C4-2B (cell line): ENCODE measurements around the gene RPP38.

Source experiments
- H3K27ac ChIP-seq: fragments of 450-650 bp; 2 replicates; pipeline ENCODE4 v1.5.1; 2017
- ZFX ChIP-seq: fragments of 450-650 bp; IDR thresholded peaks from 2 replicates; pipeline ENCODE4 v1.6.1; 2017
- TF ChIP-seq, protein P1 (sequence below): fragments of 450-650 bp; conservative IDR thresholded peaks from 2 replicates; pipeline ENCODE4 v1.5.1; 2017; ENCODE audit warnings: mild to moderate bottlenecking

Gene RPP38

DNA sequence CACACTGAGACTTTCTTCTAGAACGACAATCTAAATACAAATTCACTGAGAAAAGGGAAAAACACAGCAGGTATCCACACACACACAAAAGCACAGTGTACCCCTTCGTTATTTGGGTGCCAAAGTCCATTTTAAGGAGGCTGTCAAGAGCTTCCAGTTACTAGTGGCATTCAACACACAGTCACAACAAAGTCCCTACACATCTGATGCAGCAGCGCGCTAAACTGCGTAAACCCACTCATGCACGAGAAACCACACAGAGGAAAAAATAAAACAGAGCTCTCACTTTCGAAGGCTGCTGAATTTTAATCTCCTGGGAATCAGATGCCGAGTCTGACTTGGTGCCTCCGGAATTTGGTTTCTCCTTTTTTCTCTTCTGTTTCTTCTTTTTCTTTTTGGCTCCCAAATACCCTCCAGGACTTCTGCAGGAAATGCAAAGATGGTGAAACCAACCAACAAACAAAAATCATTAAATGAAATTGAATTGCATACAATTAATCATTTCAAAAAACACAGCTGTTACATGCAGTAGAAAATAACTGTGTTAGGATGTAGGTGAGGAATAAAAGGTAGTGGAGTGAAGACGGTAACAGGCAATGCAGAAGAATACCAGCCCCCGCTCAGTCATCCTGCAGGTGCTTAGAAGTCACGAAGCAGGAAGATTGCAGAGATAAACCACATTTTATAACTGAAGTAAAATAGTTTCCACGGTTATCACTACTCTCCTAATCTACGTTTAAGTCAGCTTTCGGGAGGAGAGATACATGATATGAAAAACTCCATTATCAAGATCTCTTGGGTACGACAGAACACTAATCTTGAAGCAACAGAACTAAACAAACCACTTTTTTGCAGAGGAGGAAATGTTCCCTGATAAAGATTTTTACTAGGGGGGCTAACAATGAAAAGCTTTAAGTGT is 44.2 kb downstream of the RPP38 start:
- no peak for TF ChIP-seq ZFX
- TF ChIP-seq, protein P1, sequence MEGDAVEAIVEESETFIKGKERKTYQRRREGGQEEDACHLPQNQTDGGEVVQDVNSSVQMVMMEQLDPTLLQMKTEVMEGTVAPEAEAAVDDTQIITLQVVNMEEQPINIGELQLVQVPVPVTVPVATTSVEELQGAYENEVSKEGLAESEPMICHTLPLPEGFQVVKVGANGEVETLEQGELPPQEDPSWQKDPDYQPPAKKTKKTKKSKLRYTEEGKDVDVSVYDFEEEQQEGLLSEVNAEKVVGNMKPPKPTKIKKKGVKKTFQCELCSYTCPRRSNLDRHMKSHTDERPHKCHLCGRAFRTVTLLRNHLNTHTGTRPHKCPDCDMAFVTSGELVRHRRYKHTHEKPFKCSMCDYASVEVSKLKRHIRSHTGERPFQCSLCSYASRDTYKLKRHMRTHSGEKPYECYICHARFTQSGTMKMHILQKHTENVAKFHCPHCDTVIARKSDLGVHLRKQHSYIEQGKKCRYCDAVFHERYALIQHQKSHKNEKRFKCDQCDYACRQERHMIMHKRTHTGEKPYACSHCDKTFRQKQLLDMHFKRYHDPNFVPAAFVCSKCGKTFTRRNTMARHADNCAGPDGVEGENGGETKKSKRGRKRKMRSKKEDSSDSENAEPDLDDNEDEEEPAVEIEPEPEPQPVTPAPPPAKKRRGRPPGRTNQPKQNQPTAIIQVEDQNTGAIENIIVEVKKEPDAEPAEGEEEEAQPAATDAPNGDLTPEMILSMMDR, result no peak
- H3K27ac ChIP-seq, result no peak overlapping the region

DNA sequence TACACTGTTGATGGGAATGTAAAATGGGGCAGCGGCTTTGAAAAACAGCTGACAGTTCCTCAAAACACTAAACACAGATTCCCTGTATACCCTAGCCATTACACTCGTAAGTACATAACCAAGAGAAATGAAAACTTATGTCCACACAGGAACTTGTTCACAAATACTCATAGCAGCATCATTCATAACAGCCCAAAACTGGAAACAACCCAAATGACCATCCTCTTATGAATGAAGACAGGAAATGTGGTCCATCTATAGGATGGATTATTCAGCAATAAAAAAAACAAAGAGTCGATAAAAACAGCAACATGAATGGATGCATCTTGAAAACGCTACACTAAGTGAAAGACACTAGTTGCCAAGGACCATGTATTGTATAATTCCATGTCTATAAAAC is 47.6 kb downstream of the RPP38 start:
- no peak overlapping the region for H3K27ac ChIP-seq
- TF ChIP-seq ZFX, result no peak
- TF ChIP-seq, protein P1, result no peak

DNA sequence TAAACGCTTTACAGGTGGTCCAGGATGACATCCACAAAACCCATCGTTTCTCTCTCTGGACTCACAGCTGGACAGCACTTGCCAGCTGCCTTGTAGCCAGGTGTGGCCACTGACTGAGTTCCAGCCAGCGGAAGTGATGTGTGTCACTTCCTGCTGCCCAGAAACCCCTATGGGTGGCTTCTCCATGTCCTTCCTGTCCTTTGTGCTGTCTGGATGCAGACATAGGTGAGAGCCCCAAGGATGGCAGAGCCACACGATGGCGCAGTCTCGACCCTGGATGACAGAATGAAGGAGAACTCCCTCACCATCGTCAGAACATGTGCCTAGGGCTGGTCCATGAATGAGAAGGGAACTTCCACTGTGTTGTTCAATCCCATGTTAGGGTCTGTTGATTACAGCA is 49.2 kb downstream of the RPP38 start:
- no peak overlapping the region for H3K27ac ChIP-seq
- TF ChIP-seq, protein P1, result no peak
- TF ChIP-seq ZFX, result no peak

DNA sequence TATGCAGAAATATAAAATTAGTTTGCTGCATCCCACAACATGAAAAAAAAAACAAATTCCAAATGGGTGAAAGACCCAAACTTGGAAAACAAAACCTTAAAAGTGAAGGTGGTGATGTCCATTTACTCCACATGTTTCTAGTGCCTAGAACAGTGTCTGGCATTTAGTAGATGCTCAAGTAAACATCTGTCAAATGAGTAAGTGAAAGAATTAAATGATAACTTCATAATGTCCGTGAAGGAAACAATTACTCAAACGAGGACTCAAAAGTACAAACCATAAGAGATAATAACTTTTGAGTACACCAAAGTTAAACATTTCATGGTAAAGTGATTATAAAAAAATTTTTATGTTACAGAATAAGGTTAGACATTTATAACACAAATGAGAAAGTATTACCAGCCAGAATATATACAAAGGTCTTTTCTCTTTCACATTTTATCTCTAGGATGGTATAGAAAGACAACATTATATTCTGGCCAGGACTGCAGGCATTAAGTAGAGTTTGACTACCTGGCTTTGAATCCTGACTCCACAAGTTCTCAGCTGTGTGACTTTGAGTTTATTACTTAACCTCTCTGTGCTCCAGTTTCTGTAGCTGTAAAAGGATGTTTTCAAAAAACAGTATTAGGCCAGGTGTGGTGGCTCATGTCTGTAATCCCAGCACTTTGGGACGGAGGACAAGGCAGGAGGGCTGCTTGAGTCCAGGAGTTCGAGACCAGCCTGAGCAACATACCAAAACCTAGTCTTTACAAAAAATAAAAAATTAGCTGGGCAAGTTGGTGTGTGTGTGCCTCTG is 50.6 kb downstream of the RPP38 start:
- TF ChIP-seq, protein P1, result no peak
- TF ChIP-seq ZFX, result no peak

DNA sequence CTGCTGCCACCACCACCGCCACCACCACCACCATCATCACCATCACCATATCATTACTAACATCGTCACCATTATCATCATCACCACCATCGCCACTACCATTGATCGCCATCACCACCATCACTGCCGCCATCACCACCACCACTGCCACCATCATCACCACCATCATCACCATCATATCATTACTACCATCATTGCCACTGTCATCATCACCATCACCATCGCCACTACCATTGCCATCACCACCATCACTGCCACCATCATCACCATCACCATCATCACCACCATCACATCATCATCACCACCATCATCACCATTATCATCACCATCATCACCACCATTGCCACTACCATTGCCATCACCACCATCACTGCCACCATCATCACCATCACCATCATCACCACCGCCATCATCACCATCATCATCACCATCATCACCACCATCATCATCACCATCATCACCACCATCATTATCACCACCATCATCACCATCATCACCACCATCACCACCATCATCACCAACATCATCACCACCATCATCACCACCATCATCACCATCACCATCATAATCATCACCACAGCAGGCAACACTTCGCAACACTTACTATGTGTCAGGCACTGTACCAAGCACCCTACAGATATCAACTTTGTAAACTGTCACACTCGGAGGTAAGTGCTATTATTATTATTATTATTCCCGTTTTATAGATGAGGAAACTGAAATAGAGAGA is 52.1 kb downstream of the RPP38 start:
- TF ChIP-seq, protein P1, result no peak
- no peak for TF ChIP-seq ZFX
- H3K27ac ChIP-seq, result no peak overlapping the region

More for the DNA sequence above, 50.6 kb downstream of the RPP38 start:
- no peak overlapping the region for H3K27ac ChIP-seq

DNA sequence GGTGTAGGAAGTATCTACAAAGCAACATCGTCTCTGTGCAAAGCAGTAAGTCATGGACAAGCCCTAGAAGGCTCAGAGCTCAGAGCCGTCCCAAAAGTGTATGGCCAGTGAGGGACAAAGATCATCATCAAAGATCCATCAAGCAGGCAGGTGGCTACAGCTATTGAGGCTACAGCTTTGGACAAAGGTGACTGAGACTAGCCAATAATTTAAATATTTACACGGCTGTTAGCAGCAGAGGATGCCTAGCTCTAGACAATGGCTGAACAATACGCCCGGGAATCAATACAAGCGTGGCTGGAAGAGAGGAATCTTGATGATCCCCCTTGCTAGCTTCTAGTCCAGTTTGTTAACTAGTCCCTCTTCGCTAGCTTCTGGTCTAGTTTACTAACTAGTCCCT is 53.4 kb downstream of the RPP38 start:
- no peak overlapping the region for H3K27ac ChIP-seq
- TF ChIP-seq, protein P1, result no peak
- no peak for TF ChIP-seq ZFX
